CD14-positive monocyte (primary cell): ENCODE results near the gene WFDC8. TPM values are rescaled to one million over a fixed set of nuclear protein-coding genes. Genes with fewer than 3 reads are reported as not detected.

Source experiments
- DNase-seq, 3 donors: peaks; one replicate each; pipeline ENCODE4 v3.0.0-alpha.2; 2011 to 2022
- H2AFZ ChIP-seq: 2 replicates; pipeline ENCODE4 v1.6.0; 2012; ENCODE audit warnings: mild to moderate bottlenecking, low read depth, low read length, inconsistent platforms; ENCODE audit not compliant: insufficient read depth, poor library complexity, severe bottlenecking
- H3K27ac ChIP-seq, 2 donors: 1 replicate in 1 of 2; 2 replicates in 1 of 2; pipeline ENCODE4 v1.5.1; 2012 to 2013; ENCODE audit warnings: low read length in 2 of 2, control low read depth in 1 of 2, inconsistent platforms in 1 of 2, low read depth in 1 of 2, mild to moderate bottlenecking in 1 of 2
- H3K27me3 ChIP-seq, 2 donors: one replicate each; pipeline versions ENCODE4 v1.6.0 to v1.6.1; 2011 to 2013; ENCODE audit warnings: low read length in 2 of 2; ENCODE audit not compliant: control insufficient read depth in 2 of 2, insufficient read depth in 2 of 2
- H3K36me3 ChIP-seq, 2 donors: replicated peaks in 1 of 2; 1 replicate in 1 of 2; 2 replicates in 1 of 2; pipeline versions ENCODE4 v1.5.1 to v1.6.1; 2012 to 2013; ENCODE audit warnings: low read length in 2 of 2, control low read depth in 1 of 2, inconsistent platforms in 1 of 2, mild to moderate bottlenecking in 1 of 2; ENCODE audit not compliant: insufficient read depth in 2 of 2, control insufficient read depth in 1 of 2
- H3K4me1 ChIP-seq, 2 donors: 1 replicate in 1 of 2; 2 replicates in 1 of 2; pipeline versions ENCODE4 v1.5.1 to v1.6.1; 2012 to 2013; ENCODE audit warnings: low read length in 2 of 2, control low read depth in 1 of 2, inconsistent platforms in 1 of 2, mild to moderate bottlenecking in 1 of 2, moderate library complexity in 1 of 2; ENCODE audit not compliant: insufficient read depth in 2 of 2, control insufficient read depth in 1 of 2
- H3K4me2 ChIP-seq: replicated peaks from 2 replicates; pipeline ENCODE3; 2012; ENCODE audit warnings: low read length, moderate library complexity, mild to moderate bottlenecking; ENCODE audit not compliant: poor library complexity, severe bottlenecking; ENCODE audit errors: extremely low read depth
- H3K4me3 ChIP-seq, 3 experiments: fragments of 200-600 bp in 1 of 3; sonication (generic) in 1 of 3; replicated peaks in 1 of 3; 1 replicate in 2 of 3; 2 replicates in 1 of 3; pipeline ENCODE4 v1.5.1; 2011 to 2013; ENCODE audit warnings: low read length in 3 of 3, mild to moderate bottlenecking in 3 of 3, control low read depth in 2 of 3, low read depth in 2 of 3, inconsistent platforms in 1 of 3, moderate library complexity in 1 of 3
- H3K79me2 ChIP-seq: 2 replicates; pipeline ENCODE4 v1.6.0; 2012; ENCODE audit warnings: mild to moderate bottlenecking, control low read depth, inconsistent platforms, low read length, moderate library complexity; ENCODE audit not compliant: insufficient read depth
- H3K9ac ChIP-seq: 2 replicates; pipeline ENCODE4 v1.6.0; 2017; ENCODE audit warnings: low read length, mild to moderate bottlenecking; ENCODE audit not compliant: insufficient read depth, poor library complexity, severe bottlenecking
- H3K9me3 ChIP-seq, 2 donors: replicated peaks in 1 of 2; 1 replicate in 1 of 2; 2 replicates in 1 of 2; pipeline versions ENCODE4 v1.5.1 to v1.6.1; 2012 to 2013; ENCODE audit warnings: low read length in 2 of 2, control low read depth in 1 of 2; ENCODE audit not compliant: control insufficient read depth in 1 of 2, insufficient read depth in 1 of 2
- H4K20me1 ChIP-seq: 2 replicates; pipeline ENCODE4 v1.6.0; 2012; ENCODE audit warnings: mild to moderate bottlenecking, low read length, control low read depth, moderate library complexity; ENCODE audit not compliant: insufficient read depth
- H3K27ac Mint-ChIP-seq, 7 donors: one replicate each; pipeline ENCODE4 v1.8.0; 2020; ENCODE audit warnings: mild to moderate bottlenecking in 7 of 7, mixed read lengths in 7 of 7, moderate library complexity in 6 of 7, inconsistent platforms in 2 of 7
- H3K27me3 Mint-ChIP-seq, 3 donors: one replicate each; pipeline ENCODE4 v1.8.0; 2021 to 2022; ENCODE audit warnings: low read depth in 3 of 3, mild to moderate bottlenecking in 3 of 3, mixed read lengths in 3 of 3, moderate library complexity in 3 of 3, inconsistent platforms in 1 of 3
- H3K36me3 Mint-ChIP-seq, 2 donors: one replicate each; pipeline ENCODE4 v1.8.0; 2020; ENCODE audit warnings: mixed read lengths in 2 of 2, inconsistent platforms in 1 of 2, mild to moderate bottlenecking in 1 of 2
- H3K4me1 Mint-ChIP-seq: one replicate; pipeline ENCODE4 v1.8.0; 2020; ENCODE audit warnings: mild to moderate bottlenecking, mixed read lengths
- H3K4me3 Mint-ChIP-seq, 2 donors: one replicate each; pipeline ENCODE4 v1.8.0; 2020; ENCODE audit warnings: mild to moderate bottlenecking in 2 of 2, mixed read lengths in 2 of 2, moderate library complexity in 1 of 2
- H3K9me3 Mint-ChIP-seq, 7 donors: one replicate each; pipeline ENCODE4 v1.8.0; 2020 to 2022; ENCODE audit warnings: mixed read lengths in 7 of 7, mild to moderate bottlenecking in 6 of 7, moderate library complexity in 6 of 7, inconsistent platforms in 2 of 7
- WGBS: methylation state at CpG from one replicate; pipeline ENCODE4 v1.1.5; 2013; ENCODE audit warnings: missing lambda C conversion rate; ENCODE audit not compliant: insufficient coverage; 5-methylcytosine and 5-hydroxymethylcytosine counted together
- intact Hi-C, 2 donors: fragments of 100-400 bp; cut with micrococcal nuclease; formaldehyde crosslinking; loops; one replicate each; pipeline versions ENCODE4 v1.15.0 to v1.15.1; 2023
- polyA plus RNA-seq, 3 donors: library from polyadenylated mRNA; depleted of rRNA in 1 of 3; unstranded in 2 of 3; stranded (reverse) in 1 of 3; fragments of 300-500 nt in 2 of 3; fragments of >200 nt in 1 of 3; fragmentation: Illumina TruSeq in 2 of 3; gene quantifications; 1 replicate in 2 of 3; 2 replicates in 1 of 3; pipeline ENCODE4 v1.2.3, GENCODE V29; 2012 to 2021
- TF ChIP-seq, protein P1 (sequence below): fragments of 200-600 bp; IDR thresholded peaks from one replicate; pipeline ENCODE4 v1.8.0; 2022; ENCODE audit warnings: antibody characterized with exemption, mild to moderate bottlenecking

The WFDC8 gene
- polyA plus RNA-seq, 3 donors, result not detected

DNA sequence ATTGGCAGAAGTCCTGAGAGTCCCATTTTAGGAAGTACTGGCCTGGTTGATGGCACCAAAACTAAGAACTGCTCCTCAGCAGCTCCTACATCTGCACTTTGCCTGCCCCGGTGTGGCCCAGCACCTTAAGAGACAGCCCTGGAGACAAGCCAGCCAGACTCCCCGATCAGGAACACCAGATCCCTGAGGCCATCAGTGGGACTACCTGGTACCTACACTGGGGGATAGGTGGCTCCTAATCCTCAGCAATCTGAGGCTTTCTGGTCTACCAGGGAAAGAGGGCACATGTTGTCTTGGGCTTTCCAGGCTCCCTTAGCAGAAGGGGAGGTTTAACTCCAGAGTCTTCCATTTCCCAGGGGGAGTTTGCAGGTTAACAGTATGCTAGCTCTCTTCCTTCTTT lies 39.7 kb downstream of the WFDC8 start, which contains the start of gene WFDC6:
Gene WFDC6, minus strand, starts transcription at position 101 of the 400 bp plus-strand sequence. Its CDS starts 75 bp downstream, at position 26.
- TF ChIP-seq, protein P1, sequence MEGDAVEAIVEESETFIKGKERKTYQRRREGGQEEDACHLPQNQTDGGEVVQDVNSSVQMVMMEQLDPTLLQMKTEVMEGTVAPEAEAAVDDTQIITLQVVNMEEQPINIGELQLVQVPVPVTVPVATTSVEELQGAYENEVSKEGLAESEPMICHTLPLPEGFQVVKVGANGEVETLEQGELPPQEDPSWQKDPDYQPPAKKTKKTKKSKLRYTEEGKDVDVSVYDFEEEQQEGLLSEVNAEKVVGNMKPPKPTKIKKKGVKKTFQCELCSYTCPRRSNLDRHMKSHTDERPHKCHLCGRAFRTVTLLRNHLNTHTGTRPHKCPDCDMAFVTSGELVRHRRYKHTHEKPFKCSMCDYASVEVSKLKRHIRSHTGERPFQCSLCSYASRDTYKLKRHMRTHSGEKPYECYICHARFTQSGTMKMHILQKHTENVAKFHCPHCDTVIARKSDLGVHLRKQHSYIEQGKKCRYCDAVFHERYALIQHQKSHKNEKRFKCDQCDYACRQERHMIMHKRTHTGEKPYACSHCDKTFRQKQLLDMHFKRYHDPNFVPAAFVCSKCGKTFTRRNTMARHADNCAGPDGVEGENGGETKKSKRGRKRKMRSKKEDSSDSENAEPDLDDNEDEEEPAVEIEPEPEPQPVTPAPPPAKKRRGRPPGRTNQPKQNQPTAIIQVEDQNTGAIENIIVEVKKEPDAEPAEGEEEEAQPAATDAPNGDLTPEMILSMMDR, result no peak
- no peaks in the 10 kb centered on the region for H3K4me1 ChIP-seq
- no peak within 1 kb of the TSS for H3K27ac ChIP-seq
- no peaks in the 10 kb centered on the region for H3K36me3 ChIP-seq
- intact Hi-C loops, result no loop called here
- H3K9ac ChIP-seq, result no peak within 1 kb of the TSS
- 90% methylated on average over 2 of the region's 2 CpGs for WGBS
- H3K9me3 ChIP-seq, result no peaks in the 10 kb centered on the region
- Mint-ChIP-seq H3K36me3 (no peaks in the 10 kb centered on the region), H3K27ac (no peak within 1 kb of the TSS), H3K4me3 (no peak within 1 kb of the TSS), H3K27me3 (peaks cover 4 to 16% (median 5%) of the 10 kb centered on the region in 3 donors), H3K4me1 (no peaks in the 10 kb centered on the region), H3K9me3 (peaks cover 0 to 2% (median 0%) of the 10 kb centered on the region in 7 donors)
- H3K79me2 ChIP-seq, result no peaks in the 10 kb centered on the region
- no peak within 1 kb of the TSS for H3K4me3 ChIP-seq
- H3K4me2 ChIP-seq, result no peak within 1 kb of the TSS
- H2AFZ ChIP-seq, result no peak within 1 kb of the TSS
- no peaks in the 10 kb centered on the region for H4K20me1 ChIP-seq
- DNase-seq, result no peak
- peaks cover 0 to 2% of the 10 kb centered on the region in 2 donors for H3K27me3 ChIP-seq

DNA sequence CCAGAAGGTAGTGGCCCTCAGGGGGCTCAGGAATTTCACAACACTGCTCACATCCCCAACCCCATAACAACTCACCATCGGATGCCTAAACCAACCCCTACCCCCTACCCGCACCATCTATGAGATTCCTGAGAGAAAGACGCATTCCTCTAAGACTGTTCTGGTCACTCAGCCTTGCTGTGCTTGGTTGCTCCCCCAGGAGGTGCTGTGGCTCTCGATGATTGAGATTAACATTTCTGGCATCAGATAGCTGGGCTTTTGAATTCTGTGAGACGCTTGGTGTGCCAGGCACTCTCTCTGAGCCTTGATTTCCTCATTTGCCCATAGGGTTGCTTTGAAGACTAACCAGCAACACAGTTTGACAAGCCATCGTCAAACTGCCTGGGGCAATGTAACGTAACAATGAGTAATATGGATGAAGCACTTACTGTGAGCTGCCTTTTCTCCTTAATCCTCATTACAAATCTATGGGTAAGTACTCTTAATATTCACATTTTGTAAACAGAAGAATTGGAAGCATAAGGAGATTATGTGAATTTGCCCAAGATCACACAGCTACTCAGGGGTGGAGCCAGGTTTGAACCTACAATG lies 40.8 kb downstream of the WFDC8 start:
- no peak overlapping the region for H3K27ac Mint-ChIP-seq
- no peak overlapping the region for H3K4me3 Mint-ChIP-seq
- no peak overlapping the region for H3K27ac ChIP-seq
- no peaks in the 10 kb centered on the region for H4K20me1 ChIP-seq
- peaks cover 4 to 10% (median 5%) of the 10 kb centered on the region in 3 donors for H3K27me3 Mint-ChIP-seq
- H3K79me2 ChIP-seq, result no peaks in the 10 kb centered on the region
- H3K4me2 ChIP-seq, result no peak overlapping the region
- H3K9me3 Mint-ChIP-seq, result peaks cover 0 to 2% (median 0%) of the 10 kb centered on the region in 7 donors
- no peak for DNase-seq
- no peaks in the 10 kb centered on the region for H3K36me3 ChIP-seq
- 78% methylated on average over 5 of the region's 7 CpGs for WGBS
- intact Hi-C loops, result no loop called here
- no peaks in the 10 kb centered on the region for H3K4me1 ChIP-seq
- H3K36me3 Mint-ChIP-seq, result no peaks in the 10 kb centered on the region
- peaks cover 0 to 2% of the 10 kb centered on the region in 2 donors for H3K27me3 ChIP-seq
- no peak overlapping the region for H2AFZ ChIP-seq
- no peak overlapping the region for H3K4me3 ChIP-seq
- H3K9ac ChIP-seq, result no peak overlapping the region
- H3K9me3 ChIP-seq, result no peaks in the 10 kb centered on the region
- no peaks in the 10 kb centered on the region for H3K4me1 Mint-ChIP-seq
- TF ChIP-seq, protein P1, result no peak
